Right kidney (tissue), 1 donor: ENCODE measurements around the gene CCDC187.

Source experiments
- DNase-seq: peaks from one replicate; pipeline ENCODE4 v3.0.0-alpha.2; 2016

The CCDC187 gene

DNA sequence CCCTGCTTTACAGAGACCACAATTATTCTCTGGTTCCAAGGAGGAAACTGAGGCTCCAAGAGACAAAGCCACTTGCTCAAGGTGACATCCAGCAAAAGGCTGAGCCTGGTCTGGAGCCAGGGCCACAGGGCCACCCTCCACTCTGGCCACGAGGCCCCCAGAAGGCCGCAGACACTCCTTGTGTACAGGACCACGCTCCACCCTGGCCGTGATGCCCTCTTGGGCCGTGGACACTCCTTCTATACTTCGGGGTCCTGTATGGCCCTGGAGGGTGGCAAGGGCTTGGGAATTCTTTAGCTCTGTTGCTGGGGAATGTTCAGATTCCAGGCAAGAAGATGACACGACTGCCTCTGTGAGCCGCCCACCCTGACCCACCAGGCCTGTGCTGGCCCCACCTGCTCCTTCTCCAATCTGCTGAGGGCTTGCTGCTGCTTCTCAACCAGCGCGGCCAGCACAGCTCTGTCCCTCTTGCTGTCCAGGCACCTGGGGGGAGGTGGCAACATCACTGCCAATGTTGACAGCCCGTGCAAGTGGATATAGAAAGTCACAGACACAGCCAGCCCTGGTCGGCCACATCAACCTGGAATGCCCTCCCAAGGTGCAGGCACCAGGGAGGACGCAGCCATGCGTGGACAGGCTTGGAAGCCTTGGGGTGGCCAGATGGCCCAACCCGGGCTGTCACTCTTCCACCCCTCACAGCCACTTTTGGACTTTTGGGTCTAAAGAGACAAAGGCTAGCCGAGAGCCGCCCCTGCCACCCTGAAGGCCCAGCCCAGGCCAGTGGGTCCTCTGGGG, 38.1 kb downstream of the CCDC187 start:
- DNase-seq, result no peak

DNA sequence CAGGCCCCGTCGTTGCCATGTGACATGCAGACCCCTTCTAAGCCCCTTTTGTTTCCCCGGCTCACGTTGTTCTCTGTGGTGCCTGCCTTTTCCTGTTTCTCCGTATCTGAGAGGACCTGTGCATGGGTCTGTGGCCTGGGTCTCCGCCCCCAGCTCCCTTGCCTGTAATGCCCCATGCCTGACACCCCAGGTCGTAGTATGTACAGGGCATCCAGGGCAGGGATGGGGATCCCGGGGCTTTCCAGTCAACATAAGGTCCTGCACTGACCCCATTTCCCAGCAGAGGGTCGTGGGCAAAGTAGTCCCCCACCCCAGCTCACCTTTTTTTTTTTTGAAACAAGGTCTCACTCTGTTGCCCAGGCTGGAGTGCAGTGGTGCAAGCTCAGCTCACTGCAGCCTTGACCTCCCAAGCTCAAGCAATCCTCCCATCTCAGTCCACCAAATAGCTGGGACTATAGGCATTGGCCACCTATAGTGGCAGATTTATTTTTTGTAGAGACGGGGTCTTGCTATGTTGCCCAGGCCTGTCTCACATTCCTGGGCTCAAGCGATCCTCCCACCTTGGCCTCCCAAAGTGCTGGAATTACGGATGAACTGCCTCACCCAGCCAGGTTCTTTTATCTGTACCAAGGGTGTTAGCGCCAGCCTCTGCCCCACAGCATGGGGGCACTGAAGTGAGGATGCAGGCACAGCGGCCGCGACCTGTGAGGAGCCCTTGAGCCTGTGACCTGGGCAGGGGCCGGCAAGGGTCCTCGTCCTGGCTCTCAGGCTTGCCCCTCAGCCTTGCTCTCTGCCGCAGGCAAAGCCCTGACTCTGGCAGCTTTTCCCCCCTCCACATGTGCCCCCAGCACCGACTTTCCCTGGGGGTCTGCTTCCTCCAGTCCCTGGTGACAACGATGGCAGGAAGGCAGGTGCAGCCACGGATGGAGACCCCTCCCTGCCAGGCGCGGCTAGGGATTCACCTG, 39.2 kb downstream of the CCDC187 start:
- no peak for DNase-seq

DNA sequence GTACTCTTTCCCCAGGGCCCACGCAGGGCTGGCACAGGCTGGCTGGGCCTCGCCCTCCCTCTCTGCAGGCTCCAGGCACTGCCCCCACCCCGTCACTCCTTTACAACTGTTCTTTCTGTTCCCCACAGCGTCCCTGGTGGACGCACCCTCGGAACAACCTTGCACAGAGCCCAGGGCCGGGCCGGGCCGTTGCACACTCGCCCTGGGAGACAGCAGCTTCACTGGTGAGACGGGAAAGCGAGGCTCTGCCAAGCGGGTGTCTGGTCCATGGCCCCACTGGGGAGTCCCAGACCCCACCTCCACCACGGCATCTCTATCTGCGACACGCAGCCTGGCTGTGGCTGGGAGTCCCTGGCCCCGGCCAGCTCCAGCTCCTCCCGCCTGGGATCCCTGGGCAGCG, 39.9 kb downstream of the CCDC187 start:
- peak; percentile 37 for DNase-seq

DNA sequence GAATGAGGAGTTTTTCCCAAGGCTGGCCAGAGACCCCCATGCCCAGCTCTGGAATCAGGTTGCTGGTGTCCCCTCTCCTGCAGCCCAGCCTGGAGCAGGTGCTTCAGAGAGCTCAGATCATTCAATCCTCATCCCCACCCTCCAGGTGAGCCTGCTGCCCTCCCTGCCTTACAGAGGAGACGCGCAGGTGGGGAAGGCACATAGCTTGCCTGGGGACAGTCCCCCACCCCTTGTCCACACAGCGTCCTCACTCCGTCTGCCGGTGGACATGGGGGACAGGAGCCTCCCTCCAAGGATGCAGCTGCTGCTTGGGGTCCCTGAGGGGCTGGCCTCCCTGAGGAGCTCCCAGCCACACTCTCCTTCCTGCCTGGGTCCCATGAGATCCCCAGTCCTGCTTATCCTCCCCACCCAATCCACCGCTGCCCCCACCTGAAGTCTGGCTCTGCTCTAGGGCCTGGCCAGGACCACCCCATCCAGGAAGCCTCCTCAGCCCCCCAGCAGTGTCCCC, 41.2 kb downstream of the CCDC187 start:
- DNase-seq, result no peak

DNA sequence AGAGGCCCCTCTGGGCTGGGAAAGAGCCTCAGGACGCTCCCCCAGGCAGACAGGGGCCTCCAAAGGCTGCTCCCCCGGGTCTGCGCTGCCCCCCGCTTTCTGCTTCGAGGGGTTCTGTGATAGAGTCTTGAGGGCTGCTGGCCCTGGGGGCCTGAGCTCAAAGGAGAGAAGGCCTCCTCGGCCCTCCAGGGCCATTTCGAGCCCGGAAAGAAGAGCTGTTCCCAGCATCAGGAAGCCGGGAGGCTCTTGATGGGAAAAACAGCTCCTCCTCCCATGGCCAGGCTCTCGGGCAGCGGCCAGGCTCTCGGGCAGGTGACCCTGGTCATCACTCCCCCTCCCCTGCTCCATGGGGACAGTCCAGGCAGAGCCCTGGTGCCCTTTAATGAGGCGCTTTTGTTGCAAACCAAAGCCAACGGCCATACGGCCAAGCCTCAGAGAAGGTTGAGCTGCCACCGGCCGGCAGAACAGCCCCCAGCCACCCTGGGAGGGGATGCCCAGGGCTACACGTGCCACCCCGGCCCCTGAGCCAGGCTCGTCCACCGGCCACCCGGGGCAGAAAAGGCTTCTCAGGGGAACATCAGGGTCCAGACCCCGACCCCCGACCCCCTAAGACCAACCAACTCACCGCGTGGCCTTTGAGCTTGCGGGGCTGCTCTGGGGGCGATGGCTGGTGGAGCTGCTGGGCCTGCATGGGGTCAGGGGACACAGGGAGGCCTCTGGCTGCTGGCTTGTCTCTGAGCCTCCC, 42.0 kb downstream of the CCDC187 start:
- no peak for DNase-seq

DNA sequence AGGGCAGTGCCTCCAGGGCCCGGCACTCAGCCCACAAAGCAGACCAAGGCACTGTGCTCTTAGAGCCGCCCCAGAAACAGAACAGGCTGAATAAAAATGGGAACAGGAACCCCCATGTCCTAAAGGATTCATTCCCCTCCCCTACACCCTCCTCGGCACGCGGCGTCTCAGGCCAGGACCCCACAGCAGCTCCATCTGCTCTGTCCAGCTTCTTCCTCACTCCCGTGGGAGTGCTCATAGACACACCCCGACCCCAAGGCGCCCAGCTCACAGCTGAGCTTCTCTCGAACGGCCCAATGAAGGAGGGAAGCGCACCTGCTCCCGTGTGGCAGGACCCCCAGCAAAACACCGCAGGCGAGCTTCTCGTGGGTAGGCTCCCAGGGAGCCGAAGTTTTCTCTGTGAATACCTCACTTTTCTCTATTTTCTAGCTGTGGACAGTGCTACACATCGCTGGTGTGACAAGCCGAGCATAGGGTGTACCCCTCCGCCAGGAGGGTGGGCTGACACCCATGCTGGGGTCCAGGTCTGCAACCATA, 42.9 kb downstream of the CCDC187 start:
- no peak for DNase-seq

DNA sequence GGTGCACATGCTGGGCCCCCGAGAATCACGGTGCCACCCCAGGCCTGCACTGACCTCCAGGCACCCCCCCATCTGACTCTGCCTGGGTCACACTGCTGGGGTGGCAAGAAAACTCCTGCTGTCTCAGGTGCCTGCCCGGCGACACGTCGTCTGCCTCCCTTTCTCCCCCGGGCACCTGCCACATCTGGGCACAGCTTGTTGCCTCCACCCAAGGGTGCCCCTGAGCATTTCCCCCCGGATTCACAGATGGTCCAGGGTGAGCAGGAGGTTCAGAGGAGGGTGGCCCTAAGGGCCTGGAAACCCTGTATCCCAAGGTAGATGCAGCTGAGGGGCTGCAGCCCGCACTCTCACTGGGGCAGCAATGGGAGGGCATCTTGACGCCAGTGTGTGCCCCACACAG, 43.4 kb downstream of the CCDC187 start:
- no peak for DNase-seq

DNA sequence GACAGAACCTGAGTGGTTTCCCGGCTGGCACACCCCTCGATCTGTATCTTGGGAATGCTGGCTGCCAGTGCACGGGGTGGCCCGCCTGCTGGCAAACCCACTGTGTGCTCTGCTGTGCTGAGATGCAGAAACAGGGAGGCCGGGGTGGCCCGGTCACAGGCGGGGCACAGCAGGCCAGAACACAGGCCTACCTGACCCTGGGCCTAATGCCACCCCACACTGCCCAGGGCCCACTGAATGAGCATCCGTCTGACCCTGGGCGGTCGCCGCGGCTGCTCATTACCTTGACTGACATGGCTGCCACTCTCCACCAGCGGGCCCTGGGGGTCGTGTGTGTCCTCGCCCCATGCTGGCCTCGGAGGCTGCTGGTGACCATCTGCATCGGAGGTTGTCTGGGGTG, 44.1 kb downstream of the CCDC187 start:
- no peak for DNase-seq

DNA sequence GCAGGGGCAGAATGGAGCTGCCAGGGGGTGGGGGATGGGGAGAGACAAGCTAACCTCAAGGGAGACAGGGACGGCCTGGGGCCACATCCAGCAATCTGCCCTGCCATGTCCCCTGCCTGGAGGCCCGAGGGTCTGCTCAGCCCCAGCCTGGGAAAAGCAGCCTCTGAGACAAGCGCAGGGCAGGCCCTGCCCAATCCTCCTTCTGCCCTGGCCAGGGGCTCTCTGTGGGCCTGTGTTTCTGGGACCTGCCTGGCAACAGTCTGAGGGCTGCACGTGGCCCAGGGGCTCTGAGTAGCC, 44.4 kb downstream of the CCDC187 start:
- no peak for DNase-seq

DNA sequence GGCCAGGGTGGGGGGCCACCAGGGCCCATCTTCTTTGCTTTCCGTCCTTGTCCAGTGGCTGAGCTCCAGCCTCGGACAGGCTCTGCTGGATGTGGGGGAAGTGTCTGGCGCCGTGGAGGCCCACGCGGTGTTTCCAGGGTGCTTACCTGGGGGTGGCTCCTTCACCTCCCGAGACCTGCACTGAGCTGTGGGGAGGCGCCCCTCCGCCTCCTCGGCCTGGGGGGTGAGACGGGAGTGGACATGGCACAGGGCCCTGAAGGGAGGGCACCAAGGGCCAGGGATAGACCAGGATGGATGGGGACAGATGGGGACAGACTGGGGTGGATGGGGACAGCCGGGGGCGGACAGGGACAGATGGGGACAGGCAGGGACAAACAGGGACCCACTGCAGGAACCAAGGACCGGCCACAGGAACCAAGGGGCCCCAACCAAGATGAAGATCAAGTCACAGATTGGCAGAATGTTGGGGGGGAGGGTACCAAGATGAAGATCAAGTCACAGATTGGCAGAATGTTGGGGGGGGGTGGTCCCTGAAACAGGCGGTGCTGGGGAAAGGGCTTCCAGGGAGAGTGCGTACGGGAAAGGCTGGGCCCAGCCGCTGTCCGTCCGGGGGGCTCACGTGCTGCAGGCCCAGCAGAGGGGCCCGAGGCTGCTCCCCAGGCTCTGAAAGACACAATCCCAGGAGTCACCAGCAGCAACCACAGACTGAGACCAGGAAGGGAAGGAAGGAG, 44.9 kb downstream of the CCDC187 start:
- no peak for DNase-seq

DNA sequence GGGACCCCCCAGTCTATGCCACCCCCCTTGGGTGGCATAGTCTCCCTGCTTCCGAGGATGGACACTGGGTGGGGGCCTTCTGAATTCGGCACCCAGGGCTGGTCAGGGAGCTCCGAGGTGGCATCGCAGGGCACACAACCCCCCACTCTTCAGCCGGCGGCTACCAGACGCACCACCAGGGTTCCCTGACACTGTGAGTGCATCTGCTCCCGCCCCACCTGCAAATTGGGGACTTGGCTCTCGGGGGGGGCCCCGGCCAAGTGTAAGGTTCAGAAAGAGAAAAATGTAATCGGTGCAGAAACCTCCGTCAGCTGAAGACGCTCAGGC, 45.6 kb downstream of the CCDC187 start:
- DNase-seq, result no peak

DNA sequence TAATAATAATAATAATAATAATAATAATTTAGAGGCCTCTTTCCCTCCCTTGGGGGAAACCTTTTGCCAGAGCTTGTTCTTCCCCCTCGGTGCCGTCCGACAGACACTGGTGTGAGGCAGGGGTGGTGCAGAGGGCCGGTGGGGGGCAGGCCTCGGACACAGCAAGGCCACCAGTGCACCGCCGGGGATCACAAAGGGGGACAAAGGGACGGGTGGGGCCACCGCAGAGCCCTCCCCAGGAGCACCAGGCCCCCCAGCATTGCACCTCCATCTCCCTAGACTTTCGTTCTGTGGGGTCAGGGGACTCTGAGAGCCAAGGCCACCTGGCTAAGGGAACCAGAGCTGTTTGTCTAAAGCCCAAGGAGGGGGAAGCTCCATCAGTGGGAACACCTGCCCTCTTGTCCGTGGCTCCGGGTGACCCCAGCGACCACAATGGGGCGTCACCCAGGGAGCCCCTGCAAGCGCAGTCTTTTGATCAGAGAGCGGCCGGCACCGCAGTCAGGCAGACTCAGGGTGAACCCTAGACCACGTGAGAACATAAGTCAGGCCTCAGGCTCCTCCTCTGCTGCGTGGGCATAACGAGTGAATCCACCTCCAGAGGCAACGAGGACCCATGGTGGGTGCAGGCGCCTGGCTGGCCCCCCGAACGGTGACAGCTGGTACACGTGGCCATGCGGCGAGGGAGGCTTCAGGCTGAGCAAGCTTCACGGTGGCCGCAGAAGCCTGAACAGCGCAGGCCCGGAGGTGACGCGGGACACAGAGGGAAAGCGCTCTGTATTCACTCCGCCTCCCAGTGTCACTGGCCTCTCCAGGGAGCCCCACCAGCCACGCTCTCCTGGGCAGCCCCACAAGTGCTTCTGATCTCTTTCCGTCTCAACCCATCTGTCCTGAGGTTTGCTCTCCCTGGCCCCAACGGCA, 46.3 kb downstream of the CCDC187 start:
- DNase-seq, result no peak

DNA sequence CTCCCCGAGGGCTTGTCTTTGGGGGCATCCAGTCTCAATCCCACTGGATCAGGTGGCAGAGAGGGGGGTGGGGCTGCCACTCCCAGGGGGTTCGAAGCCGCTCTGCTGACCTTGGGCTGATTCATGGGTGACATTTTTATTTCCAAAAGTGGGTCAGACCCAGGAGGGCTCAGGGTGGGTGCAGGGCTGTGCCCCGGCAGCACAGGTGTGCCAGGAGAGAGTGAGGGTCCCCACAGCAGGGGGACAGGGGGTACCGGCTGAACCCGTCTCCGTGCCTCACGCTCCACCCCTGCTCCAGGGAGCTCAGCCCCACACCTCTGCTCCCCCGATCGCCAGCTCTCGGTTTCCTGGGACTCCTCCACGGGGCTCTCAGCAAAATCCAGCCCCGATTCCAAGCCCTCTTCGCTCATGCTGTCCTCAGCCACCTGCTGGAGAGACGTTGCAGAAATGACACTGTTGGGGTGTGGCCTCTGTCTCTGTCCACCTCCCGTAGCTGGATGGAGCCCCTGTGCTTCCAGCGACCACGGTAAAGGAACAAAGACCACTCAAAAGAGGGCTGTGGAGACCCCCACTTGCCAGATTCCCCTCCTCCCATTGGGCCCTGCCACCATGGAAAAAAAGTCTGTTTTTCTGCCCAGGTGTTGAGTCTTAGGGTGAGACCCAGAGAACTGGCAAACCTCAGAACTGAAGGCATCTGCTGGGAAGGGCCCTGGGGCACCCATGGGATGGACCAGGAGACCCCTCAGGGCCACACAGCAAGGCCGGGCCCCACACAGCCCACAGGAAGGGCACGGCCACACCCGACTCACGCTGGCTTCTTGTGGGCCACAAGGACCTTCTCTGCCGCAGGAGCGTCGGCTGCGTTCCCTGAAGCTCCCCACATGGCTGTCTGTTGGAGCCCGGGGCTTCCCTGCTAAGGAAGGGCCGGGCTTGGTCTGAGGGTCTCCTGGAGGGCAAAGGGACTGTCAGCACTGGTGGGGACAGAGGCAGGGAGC, 47.7 kb downstream of the CCDC187 start:
- DNase-seq, result no peak

DNA sequence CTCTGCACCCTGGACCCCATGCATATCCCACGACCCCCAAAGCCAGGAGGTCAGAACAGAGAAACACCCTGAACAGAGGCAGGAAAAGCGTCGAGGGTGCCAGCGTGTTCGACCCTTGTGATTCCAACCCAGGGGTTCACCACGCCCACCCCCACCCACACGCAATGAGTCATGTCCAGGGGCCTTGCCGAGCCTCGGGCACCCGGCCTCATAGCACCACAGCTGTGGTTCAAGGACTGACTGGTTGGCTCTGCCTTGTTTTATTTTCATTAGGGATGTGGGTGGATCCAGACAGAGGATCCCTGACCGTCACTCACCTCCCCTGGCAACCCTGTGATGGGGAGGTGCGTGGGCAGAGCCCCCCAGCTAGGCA, 48.7 kb downstream of the CCDC187 start:
- no peak for DNase-seq

DNA sequence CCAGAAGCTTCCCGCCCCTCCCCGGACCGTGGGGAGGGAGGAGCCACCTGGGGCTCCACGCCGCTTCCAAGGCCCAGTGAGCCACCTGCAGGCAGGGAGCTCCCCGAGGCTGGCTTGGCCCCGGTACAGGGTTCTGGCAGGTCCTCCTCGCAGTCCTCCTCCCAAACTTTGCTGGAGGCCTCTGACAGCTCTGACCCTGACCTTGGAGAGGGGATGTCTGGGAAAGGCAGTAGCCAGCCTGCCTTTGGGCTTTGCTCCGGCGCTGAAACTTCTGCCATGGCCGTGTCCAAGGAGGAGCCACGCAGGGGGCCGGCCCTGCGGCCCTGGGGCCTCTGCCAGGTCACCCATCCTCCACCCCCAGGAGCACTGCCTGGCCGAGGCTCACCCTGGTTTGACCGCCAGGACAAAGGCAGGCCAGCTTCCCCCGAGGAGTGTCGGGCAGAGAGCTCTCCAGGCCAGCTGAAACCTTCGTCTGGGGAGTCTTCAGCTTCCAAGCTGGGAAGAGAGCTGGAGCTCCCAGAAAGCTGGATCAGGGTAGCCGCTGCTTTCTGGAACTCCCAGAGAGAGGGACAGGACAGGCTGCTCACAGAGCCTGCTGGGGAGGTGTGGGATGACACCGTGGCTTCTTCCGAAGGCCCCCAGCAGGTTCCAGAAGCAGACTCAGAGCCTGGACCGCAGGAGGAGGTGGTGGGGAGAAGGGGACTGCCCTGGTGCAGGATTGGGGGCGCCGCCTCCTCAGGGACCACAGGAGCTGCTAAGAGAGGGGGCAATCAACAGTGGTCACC, 49.3 kb downstream of the CCDC187 start:
- DNase-seq, result no peak

DNA sequence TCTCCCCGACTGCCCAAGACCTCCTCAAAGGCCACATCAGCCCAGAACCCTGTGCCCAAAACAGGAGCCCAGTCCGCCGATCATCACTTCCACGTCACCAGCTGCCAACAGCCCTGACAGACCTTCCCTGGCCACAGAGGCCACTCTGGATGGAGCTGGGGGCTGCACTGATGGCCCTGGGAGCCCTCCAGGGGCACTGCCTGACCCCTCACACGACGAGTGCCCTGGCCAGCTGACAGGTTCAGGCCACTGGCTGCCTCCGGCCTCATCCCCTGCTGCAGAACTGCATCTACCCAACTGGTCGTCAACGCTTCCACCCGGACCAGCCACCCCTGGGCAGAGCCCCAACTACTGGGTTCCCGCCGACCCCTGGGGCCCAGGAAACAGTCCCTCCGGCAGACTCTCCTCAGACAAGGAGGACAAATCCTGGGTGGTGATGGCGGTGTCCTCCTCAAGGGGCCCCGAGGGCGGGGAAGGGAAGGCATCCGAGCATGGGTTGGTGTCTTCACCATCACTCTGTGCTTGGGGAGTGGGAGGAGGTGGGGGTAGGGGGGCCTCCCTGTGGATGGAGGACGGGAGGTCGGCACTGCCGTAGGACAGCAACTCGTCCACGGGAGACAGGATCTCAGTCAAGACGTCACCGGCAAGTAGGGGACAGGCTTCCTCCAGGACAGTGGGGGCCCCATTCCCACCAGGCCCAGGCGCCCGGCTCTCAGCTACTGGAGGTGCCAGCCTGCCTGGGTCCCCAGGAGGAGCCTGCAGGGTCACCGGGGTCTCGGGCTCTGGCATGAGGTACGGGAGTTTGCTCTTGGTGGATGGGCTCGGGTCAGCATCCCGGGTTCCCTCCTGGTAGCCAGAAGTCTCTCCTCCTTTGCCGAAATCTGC, 50.4 kb downstream of the CCDC187 start:
- no peak for DNase-seq

DNA sequence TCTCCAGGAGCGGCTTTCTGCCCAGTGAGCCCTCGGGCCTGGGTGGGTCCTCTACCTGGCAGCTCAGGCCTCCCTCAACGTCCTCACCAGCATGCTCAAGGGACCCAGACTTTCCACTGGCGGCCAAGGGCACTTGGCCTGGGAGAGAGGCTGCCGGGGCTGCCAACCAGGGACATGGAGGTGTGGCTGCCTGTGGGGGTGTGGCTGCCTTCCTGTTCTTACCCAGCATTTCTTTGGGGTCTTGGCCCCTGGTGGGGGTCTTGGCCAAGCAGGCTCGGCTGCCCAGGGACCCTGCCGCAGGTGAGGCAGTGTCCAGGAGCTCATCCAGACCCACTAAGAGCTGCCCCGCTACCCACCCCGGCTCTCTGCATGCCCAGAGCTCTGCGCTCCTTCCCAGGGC, 51.0 kb downstream of the CCDC187 start:
- no peak for DNase-seq

DNA sequence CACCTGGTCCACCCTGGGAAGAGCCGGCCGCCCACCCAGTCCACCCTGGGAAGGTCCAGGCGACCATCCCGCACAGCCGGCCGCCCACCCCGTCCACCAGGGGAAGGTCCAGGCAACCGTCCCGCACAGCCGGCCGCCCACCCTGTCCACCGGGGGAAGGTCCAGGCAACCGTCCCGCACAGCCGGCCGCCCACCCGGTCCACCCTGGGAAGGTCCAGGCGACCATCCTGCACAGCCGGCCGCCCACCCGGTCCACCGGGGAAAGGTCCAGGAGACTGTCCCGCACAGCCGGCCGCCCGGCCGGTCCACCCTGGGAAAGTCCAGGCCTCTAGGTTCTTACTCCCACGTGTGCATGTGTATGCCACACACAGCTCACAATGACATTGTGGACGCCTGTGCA, 51.6 kb downstream of the CCDC187 start:
- DNase-seq, result no peak
